ENCODE results near the gene SLC3A2. TPM values are rescaled to one million over a fixed set of nuclear protein-coding genes. Genes with fewer than 3 reads are reported as not detected.
A peak's percentile ranks its signal among the peaks of the same experiment; 100 is the strongest.

SLC3A2 gene
- polyA plus RNA-seq, 1 donor from 2014 or later, result 111 TPM

DNA sequence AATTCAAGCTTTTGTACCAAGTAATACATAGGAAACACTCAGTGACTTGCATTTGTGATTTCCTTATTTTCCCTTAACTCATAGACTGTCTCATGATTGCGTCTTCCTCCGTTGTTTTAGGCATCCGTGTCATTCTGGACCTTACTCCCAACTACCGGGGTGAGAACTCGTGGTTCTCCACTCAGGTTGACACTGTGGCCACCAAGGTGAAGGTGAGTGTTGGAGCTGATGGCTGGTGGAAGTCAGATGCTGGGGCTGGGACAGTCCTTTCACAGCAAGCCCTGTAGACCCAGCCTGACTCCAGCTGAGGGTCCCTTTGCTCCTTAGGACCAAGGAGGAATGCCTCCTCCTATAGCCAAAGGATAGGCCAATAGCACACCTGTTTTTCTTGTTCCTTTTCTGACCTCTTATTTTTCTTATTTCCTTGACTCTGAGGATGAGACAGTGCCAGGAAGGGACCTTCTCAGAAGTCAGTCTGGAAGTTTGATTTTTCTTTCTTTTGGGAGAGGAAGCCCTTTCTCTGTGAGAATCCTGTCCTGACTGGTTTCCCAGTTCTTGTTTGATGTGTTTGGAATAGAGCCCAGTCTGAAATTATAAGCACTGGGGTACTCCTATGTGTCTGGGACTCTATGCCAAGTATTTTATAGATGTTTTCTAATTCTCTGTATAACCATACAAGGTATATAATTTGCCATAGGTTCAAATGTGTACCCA, 2.2 kb downstream of the SLC3A2 start:
- H3K9me3 Mint-ChIP-seq, result no peaks in the 10 kb centered on the region

DNA sequence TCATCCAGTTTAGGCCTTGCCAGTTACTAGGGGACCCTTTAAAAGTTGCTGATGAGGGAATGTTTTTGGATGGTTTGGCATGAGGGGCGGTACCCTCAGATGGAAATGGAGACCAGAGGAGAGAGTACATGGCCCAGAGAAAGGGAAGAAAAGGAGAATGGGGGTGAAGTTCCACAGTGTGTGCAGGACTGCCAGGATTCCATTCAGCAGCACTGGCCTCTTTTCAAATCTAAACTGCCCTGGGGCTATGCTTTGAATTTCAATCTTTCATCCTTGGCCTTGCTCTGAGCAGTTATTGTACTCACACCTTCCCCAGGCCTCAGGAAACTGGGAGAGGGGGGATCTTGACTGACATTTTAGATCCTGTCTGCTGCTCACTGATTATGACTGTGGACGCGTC, 3.0 kb downstream of the SLC3A2 start:
- Mint-ChIP-seq H3K4me1 (peaks cover 24 to 44% (median 27%) of the 10 kb centered on the region in 3 donors), H3K27ac (peak overlapping the region; percentile 33 to 74 (median 35))

More for the DNA sequence above, 2.2 kb downstream of the SLC3A2 start:
- H3K4me3 Mint-ChIP-seq, result peak overlapping the region; percentile 62 to 100 (median 100)
- peaks cover 8% of the 10 kb centered on the region for H3K36me3 Mint-ChIP-seq
- peak overlapping the region; percentile 71 to 98 (median 95) for H3K27ac Mint-ChIP-seq
- no peaks in the 10 kb centered on the region for H3K27me3 Mint-ChIP-seq
- H3K4me1 Mint-ChIP-seq, result peaks cover 24 to 44% (median 27%) of the 10 kb centered on the region in 3 donors

DNA sequence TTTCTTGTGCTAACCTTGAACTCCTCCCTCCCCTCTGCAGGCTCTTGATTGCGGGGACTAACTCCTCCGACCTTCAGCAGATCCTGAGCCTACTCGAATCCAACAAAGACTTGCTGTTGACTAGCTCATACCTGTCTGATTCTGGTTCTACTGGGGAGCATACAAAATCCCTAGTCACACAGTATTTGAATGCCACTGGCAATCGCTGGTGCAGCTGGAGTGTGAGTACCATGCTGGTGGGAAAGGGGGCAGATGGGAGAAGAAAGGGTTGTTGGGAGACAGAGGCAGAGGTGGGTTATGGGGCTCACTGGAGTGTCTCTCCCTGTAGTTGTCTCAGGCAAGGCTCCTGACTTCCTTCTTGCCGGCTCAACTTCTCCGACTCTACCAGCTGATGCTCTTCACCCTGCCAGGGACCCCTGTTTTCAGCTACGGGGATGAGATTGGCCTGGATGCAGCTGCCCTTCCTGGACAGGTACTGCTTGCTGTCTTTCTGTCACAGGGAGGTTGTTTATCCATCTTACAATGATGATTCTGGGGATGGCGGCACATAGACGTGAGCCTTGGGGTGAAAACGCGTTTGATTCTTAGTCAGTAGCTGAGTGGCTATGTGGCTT, 4.5 kb downstream of the SLC3A2 start:
- H3K27ac Mint-ChIP-seq, result peak overlapping the region in 2 of 3 donors; percentile 39 to 43
- no peaks in the 10 kb centered on the region for H3K9me3 Mint-ChIP-seq
- peak overlapping the region in 1 of 4 donors; percentile 25 for H3K4me3 Mint-ChIP-seq
- no peaks in the 10 kb centered on the region for H3K27me3 Mint-ChIP-seq
- peaks cover 17 to 36% (median 19%) of the 10 kb centered on the region in 3 donors for H3K4me1 Mint-ChIP-seq
- H3K36me3 Mint-ChIP-seq, result peaks cover 9% of the 10 kb centered on the region

More for the DNA sequence above, 3.0 kb downstream of the SLC3A2 start:
- peak overlapping the region in 2 of 4 donors; percentile 47 to 100 for H3K4me3 Mint-ChIP-seq
- H3K27me3 Mint-ChIP-seq, result no peaks in the 10 kb centered on the region
- H3K9me3 Mint-ChIP-seq, result no peaks in the 10 kb centered on the region
- H3K36me3 Mint-ChIP-seq, result peaks cover 9% of the 10 kb centered on the region

DNA sequence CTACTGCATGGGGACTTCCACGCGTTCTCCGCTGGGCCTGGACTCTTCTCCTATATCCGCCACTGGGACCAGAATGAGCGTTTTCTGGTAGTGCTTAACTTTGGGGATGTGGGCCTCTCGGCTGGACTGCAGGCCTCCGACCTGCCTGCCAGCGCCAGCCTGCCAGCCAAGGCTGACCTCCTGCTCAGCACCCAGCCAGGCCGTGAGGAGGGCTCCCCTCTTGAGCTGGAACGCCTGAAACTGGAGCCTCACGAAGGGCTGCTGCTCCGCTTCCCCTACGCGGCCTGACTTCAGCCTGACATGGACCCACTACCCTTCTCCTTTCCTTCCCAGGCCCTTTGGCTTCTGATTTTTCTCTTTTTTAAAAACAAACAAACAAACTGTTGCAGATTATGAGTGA, 7.7 kb downstream of the SLC3A2 start:
- Mint-ChIP-seq H3K36me3 (peaks cover 2% of the 10 kb centered on the region), H3K27me3 (no peaks in the 10 kb centered on the region), H3K4me1 (peaks cover 0 to 8% (median 6%) of the 10 kb centered on the region in 3 donors), H3K9me3 (no peaks in the 10 kb centered on the region), H3K27ac (peak overlapping the region in 1 of 3 donors; percentile 56), H3K4me3 (peak overlapping the region in 1 of 4 donors; percentile 52)

DNA sequence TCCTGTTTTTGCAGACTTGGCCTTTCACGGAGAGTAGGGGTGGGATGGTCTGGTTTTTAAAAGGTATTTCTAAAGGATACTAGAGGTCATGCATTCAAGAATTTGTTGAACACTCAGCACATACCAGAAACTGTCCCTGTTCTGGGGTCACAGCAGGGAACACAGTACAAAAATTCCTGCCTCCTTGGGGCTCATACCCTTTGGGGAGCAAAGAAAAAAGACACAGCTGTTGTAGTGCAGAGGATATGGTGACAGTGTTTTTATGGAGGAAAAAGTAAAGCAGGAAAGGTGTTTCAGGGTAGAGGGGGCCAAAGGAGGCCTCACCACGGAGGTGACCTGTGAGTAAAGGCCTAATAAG, 8.4 kb downstream of the SLC3A2 start:
- Mint-ChIP-seq H3K4me3 (no peak overlapping the region), H3K9me3 (no peaks in the 10 kb centered on the region), H3K27ac (peak overlapping the region in 2 of 3 donors; percentile 56 to 59), H3K4me1 (peaks cover 0 to 4% (median under 1%) of the 10 kb centered on the region in 3 donors), H3K36me3 (peaks cover 2% of the 10 kb centered on the region), H3K27me3 (no peaks in the 10 kb centered on the region)

DNA sequence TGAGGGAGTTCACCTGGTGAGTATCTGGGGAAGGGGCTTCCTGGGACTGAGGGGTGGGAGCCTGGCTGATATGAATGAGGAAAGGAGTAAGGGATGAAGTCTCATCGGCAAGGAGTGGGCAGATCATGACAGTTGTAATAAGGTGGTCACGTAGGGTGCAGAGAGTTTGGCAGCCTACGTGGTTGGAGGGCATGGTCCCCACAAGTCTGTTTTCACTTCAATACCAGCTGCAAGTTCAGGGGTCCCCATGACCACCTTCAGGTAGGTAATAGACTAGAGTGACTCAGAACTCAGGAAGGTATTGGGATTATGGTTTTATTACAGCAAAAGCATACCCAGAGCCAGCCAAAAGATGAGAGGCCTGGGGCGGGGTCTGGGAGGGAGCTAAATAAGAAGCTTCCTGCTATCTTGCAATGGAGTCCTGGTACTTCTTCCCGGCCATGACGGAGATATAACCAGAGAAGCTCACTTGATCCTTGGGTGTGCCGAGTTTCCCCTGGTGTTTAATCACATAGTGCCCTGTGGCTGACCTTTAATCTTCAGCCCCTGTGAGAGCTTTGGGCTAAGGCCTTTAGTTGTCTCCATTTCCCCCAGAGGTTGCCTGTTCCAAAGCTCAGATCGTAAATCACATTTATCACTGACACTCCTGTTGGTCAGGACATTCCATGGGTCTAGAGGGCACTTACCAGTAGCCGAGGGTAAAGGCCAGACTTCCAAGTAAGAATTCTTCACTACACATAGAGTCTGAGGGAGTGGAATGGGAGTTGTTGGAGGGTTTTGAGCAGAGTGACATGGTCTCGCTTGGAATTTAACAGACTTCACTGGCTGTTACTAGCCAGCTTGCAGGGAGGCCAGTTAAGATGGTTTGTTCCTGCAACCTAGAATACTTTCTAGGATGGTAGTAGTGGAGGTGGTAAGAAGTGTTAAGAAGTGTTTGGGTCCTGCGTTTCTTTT, 9.1 kb downstream of the SLC3A2 start:
- H3K4me3 Mint-ChIP-seq, result no peak overlapping the region
- H3K9me3 Mint-ChIP-seq, result no peaks in the 10 kb centered on the region
- no peaks in the 10 kb centered on the region for H3K27me3 Mint-ChIP-seq
- H3K27ac Mint-ChIP-seq, result peak overlapping the region in 1 of 3 donors; percentile 59
- peaks cover 0 to 2% (median 0%) of the 10 kb centered on the region in 3 donors for H3K4me1 Mint-ChIP-seq
- H3K36me3 Mint-ChIP-seq, result peaks cover 2% of the 10 kb centered on the region

DNA sequence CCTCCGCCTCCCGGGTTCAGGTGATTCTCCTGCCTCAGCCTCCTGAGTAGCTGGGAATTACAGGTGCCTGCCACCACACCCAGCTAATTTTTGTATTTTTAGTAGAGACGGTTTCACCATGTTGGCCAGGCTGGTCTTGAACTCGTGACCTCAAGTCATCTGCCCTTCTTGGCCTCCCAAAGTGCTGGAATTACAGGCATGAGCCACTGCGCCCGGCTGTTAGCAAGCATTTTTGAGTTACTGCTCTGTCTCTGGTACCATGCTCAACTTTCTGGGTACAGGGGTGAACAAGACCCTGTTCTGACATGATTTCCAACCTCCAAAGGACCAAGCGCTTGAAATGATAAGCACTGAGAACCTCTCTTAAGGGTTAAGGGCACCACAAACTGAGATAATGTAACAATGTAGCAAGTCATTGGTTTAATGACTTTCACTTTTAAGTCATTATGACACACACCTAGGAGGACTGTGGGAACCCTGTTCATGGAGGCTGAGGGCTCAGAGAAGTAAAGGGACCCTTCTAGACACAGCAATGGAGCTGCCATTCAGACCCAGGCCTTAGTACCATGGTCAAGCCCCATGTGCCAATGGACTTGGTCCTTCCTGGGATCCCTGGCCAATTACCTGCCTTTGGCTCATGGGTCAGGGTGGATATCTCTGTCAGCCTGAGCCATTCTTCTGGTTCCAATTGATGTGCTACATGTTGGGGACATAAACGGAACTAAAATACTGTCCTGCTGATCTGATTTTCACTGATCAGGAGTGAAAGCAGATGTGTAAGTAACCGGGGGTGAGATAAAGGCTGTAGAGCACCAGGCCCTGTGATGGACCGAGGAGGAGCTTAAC, 11.6 kb downstream of the SLC3A2 start:
- peaks cover 0 to 2% (median 0%) of the 10 kb centered on the region in 3 donors for H3K4me1 Mint-ChIP-seq
- H3K27me3 Mint-ChIP-seq, result peaks cover 2% of the 10 kb centered on the region
- H3K27ac Mint-ChIP-seq, result no peak overlapping the region
- no peaks in the 10 kb centered on the region for H3K9me3 Mint-ChIP-seq
- no peak overlapping the region for H3K4me3 Mint-ChIP-seq
- peaks cover 2% of the 10 kb centered on the region for H3K36me3 Mint-ChIP-seq

DNA sequence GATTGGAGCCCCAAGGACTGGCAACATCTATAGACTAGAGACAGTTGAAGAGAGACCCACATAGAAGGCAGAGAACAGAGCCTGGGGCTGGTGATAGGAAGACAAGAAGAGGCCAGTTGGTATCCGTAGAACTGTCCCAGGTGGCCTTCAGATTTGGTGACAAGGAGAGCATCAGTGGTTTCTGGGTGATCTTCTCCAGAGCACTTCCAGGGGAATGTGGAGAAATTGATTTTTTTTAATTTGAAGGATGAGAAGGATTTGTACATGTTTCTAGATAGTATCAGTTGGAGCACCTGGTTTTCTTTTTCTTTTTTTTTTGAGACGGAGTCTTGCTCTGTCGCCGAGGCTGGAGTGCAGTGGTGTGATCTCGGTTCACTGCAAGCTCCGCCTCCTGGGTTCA, 14.8 kb downstream of the SLC3A2 start:
- Mint-ChIP-seq H3K36me3 (no peaks in the 10 kb centered on the region), H3K4me3 (no peak overlapping the region), H3K27me3 (peaks cover 11% of the 10 kb centered on the region), H3K27ac (no peak overlapping the region), H3K9me3 (no peaks in the 10 kb centered on the region), H3K4me1 (peaks cover 0 to 2% (median 2%) of the 10 kb centered on the region in 3 donors)

DNA sequence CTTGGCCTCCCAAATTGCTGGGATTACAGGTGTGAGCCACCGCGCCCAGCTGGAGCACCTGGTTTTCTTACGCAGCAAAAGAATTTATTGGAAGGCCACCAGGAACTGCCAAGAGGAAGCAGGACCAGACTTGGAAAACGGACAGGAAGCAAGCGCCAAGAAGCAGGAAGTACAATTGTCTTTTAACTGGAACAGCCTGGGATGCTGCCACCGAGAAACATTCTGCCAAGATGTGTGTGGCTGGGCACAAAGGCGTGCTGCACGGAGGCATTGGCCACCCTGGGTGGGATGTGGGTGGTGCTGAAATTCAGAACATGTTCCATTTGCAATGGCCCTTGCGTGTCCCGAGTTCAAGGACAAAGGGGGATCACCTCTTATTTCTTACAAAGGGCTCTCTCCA, 15.4 kb downstream of the SLC3A2 start:
- Mint-ChIP-seq H3K4me1 (peaks cover 0 to 2% (median 2%) of the 10 kb centered on the region in 3 donors), H3K36me3 (no peaks in the 10 kb centered on the region), H3K27me3 (peaks cover 17% of the 10 kb centered on the region), H3K4me3 (no peak overlapping the region), H3K27ac (no peak overlapping the region), H3K9me3 (no peaks in the 10 kb centered on the region)

DNA sequence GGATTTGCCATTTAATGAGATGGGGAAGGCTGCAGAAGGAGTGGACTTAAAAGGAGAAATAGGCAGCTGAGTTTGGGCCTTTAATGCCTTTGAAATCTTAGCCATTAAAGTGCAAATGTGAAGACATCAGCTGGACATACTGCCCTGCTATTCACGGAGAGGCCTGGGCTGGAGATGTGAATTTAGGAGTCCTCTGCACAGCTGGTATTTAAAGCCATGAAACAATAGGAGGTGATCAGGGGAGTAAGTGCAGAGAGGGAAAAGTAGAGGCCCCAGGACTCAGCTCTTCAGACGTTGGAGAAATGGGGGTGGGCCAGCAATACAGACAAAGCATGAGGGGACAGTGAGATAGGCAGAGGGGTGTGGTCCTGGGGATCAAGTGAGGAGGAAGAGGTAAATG, 16.6 kb downstream of the SLC3A2 start:
- H3K27ac Mint-ChIP-seq, result peak overlapping the region in 1 of 3 donors; percentile 50
- H3K27me3 Mint-ChIP-seq, result peaks cover 17% of the 10 kb centered on the region
- peaks cover 0 to 2% (median 2%) of the 10 kb centered on the region in 3 donors for H3K4me1 Mint-ChIP-seq
- no peak overlapping the region for H3K4me3 Mint-ChIP-seq
- no peaks in the 10 kb centered on the region for H3K9me3 Mint-ChIP-seq
- H3K36me3 Mint-ChIP-seq, result no peaks in the 10 kb centered on the region

DNA sequence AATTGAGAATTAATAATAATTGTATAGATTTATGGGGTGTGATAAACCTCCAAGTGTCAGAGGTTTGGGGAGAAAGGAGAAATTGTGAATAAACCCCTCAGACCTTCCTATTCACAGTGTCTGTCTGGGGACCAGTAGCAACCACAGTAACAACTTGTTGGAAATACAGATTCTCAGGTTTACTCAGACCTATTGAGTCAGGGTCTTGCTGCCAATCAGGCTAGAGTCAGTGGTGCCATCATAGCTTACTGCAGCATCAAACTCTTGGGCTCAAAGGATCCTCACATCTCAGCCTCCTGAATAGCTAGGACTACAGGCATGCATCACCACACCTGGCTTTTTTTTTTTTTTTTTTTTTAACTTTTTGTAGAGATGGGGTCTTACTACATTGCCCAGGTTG, 17.3 kb downstream of the SLC3A2 start:
- Mint-ChIP-seq H3K9me3 (no peaks in the 10 kb centered on the region), H3K4me1 (peaks cover 0 to 2% (median 2%) of the 10 kb centered on the region in 3 donors), H3K27ac (no peak overlapping the region), H3K36me3 (no peaks in the 10 kb centered on the region), H3K4me3 (no peak overlapping the region), H3K27me3 (peaks cover 17% of the 10 kb centered on the region)

DNA sequence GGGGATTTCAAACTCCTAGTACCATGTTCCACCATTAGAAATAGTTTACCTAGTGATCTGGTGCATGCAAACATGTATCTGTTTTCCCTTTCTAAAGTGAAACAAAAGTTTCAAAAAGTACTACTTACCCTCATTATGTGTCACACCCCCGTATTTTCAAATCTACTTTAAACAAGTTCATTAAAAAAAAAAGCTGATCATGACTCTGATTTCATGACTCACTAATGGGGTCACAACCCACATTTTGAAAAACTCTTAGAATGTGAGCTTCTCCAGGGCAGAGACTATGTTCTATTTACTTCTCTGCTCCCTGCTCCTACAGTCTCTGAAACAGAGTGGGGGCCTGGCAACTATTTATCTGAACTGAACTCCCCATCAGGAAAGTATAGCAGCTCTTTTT, 22.2 kb downstream of the SLC3A2 start:
- Mint-ChIP-seq H3K9me3 (no peaks in the 10 kb centered on the region), H3K36me3 (no peaks in the 10 kb centered on the region), H3K4me3 (no peak overlapping the region), H3K4me1 (peaks cover 3 to 4% (median 4%) of the 10 kb centered on the region in 3 donors), H3K27ac (no peak overlapping the region), H3K27me3 (peaks cover 22% of the 10 kb centered on the region)

DNA sequence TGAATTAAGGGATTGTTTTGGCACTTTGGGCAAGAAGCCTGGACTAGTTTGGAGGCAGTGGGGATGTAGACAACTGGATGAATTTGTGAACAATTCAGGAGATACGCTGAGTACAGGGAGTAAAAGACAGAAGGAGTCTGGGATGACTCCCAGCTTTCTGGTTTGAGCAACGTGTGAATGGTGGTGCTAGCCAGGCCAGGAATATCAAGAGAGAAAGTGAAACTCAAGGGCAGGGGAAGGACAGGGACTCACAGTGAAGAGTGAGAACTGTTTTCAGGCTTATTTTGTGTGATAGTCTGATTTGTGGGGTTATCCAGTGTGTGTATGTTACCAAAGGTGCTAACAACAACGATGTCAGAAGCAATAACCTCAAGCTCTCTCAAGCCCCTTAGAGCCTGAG, 24.6 kb downstream of the SLC3A2 start:
- no peak overlapping the region for H3K27ac Mint-ChIP-seq
- peaks cover 3 to 4% (median 4%) of the 10 kb centered on the region in 3 donors for H3K4me1 Mint-ChIP-seq
- H3K9me3 Mint-ChIP-seq, result no peaks in the 10 kb centered on the region
- H3K4me3 Mint-ChIP-seq, result no peak overlapping the region
- H3K36me3 Mint-ChIP-seq, result no peaks in the 10 kb centered on the region
- peaks cover 20% of the 10 kb centered on the region for H3K27me3 Mint-ChIP-seq

DNA sequence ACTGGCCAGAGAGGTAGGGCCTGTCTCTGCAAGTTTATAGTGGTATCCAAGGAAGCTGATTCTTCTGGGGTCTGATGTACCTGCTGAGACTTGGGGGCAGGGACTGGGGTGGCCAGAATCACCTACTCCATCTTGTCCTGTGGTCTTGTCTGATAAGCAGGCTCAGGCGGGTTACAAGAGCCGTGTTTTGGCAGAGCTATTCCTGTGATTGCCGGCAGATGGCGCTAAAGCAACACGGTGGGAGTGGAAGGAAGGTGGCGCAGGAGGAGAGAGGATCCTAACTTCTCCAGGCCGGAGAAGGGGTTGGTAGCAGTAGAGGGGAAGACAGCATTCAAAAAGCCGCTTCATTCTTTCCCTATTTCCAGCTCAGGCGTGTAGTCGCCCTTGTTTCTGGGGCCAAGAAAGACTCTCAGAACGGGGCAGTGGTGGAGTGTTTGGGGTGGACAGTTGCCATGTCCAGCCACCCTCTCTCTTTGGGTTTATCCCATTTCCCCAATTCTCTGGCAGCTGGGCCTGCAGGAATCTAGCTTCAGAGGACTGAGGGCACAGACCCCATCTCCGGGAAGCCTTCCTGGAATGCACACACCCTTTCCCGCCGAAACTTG, 25.3 kb downstream of the SLC3A2 start:
- H3K36me3 Mint-ChIP-seq, result no peaks in the 10 kb centered on the region
- H3K27ac Mint-ChIP-seq, result no peak overlapping the region
- H3K9me3 Mint-ChIP-seq, result no peaks in the 10 kb centered on the region
- peaks cover 3 to 4% (median 4%) of the 10 kb centered on the region in 3 donors for H3K4me1 Mint-ChIP-seq
- no peak overlapping the region for H3K4me3 Mint-ChIP-seq
- H3K27me3 Mint-ChIP-seq, result peaks cover 13% of the 10 kb centered on the region
